GM19395 (cell line): Measurements from ENCODE around the gene TPSD1.
"Not testable (repeated sequence)": the region's sequence is repeated elsewhere in the genome, so short reads cannot be mapped to it uniquely, and the experiment has no call there.

Experiments used
- ATAC-seq: cut with Tn5 transposase; IDR thresholded peaks from one replicate; pipeline ENCODE4 v1.9.1; 2021; ENCODE audit warnings: mild to moderate bottlenecking, moderate library complexity; ENCODE audit not compliant: unreplicated experiment

Gene TPSD1

DNA sequence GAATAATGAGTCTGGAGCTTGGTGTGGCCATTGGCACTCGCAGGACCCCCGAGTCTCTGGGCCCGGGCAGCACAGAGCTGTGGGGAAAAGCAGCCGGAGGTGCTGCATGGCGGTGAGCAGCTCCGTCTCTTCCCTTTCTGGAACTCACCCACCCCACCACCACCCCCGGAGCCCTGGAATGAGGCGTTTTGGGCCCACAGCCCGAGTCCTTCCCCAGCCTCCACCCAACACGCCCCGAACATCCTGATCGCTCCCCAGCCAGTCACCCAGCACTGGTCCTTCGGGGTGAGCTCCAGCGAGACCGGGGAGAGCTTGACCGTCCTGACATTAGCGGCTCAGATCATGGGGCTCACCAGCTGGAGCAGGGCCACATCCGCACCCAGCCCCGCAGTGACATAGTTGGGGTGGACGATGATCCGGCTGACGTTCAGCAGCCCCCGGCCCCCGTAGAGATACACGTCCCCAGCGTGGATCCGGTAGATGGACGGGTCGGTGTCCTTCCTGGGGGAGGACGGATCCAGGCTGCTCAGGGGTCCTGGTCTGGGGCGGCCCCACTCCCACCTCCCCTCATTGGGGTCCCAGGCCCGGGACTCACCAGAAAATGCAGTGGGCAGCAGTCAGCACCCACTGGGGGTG is 6.5 kb downstream of the TPSD1 start:
- no peak for ATAC-seq

DNA sequence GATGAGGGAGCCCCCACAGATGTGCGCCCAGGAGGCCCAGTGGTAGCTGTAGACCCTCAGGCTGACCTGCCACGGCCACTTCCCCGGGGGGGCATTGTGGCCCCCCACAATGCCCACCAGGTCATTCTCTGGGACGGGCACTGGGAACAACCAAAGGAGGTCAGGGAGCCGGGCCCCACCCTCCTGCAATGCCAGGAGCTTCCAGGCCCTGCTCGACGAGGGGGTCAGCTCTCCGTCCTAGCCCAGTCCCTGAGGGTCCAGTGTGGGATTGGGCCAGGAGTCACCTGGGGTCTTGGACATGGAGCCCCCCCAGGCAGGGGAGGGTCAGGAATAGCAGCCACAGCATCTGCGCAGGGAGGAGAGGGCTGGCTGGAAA is 7.0 kb downstream of the TPSD1 start:
- no peak for ATAC-seq

DNA sequence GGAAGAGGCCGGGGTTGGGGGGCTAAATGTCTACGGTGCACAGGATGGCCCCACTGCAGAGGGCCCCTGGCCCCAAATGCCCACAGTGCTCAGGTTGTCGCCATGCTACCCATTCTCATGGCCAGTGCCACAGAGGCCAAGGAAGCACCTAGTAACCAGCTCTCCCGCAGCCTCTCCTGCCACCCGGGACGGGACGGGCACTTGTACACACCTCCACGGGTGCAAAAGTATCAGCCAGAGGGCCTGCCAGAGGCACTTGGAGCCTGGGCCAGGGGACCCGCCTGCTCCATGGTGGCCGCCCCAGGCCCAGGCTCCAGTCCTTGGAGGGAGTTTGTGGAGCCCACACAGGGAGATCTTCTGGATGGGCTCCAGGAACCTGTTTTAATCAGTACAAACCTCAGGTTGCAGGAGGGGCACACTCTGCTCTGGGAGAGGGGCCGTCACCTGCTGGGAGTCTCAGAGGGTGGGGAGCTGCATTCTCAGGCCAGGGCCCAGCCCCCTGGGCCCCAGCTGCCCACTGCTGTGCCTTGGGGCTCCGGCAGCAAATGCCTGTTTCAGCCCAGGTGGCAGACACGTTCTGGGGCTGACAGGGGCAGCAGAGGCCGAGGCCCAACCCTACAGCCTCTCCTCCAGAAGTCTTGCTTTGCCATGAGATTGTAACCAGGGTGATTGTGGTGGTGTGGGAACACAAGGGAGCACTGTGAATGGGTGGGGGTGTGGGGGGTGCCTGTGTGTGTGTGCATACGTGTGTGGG is 7.9 kb downstream of the TPSD1 start:
- ATAC-seq, result no peak

DNA sequence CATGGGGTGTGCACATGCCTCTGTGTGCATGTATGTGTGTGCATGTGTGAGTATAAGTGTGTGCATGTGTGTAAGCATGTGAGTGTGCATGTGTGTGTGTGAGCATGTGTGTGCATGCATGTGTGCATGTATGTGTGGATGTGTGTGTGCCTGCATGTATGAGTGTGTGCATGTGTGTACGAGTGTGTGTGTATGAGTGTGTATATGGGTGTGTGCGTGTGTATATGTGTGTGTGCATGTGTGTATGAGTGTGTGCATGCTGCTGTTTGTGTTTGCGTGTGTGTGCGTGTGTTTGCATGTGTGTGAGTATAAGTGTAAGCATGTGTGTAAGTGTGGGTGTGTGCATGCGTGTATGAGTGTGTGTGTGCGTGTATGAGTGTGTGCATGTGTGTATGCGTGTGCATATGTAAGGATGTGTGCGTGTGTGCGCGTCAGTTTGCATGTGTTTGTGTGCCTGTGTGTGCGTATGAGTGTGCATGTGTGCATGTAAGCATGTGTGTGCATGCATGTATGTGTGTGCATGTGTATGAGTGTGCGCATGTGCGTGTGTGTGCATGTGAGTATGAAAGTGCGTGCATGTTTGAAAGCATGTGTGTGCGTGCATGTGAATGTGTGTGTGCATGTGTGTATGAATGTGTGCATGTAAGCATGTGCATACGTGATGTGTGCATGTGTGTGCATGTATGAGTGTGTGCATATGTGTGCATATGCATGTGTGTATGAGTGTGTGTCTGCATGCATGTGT is 8.6 kb downstream of the TPSD1 start:
- no peak for ATAC-seq

DNA sequence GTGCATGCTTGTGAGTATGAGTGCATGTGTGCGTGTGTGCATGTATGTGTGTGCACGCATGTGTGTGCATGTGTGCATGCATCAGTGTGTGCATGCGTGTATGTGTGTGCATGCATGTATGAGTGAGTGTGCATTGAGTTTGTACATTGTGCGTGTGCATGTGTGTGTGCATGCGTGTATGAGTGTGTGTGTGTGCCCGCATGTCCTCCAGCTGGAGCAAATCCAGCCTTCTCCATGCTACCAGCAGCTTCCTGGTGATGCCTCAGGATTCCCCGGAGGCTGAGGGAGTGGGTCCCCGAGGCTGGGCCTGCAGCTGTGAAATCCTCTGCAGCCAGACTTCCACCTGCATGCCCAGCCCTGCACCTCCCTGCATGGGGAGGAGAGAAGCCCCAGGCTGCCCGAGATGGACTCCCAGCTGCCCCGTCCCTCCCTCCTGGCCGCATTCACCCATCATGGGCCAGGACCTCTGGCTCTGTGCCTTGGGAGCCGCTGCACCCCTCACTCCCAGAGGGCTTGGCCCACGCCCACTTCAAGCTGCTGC is 9.3 kb downstream of the TPSD1 start:
- no peak for ATAC-seq

DNA sequence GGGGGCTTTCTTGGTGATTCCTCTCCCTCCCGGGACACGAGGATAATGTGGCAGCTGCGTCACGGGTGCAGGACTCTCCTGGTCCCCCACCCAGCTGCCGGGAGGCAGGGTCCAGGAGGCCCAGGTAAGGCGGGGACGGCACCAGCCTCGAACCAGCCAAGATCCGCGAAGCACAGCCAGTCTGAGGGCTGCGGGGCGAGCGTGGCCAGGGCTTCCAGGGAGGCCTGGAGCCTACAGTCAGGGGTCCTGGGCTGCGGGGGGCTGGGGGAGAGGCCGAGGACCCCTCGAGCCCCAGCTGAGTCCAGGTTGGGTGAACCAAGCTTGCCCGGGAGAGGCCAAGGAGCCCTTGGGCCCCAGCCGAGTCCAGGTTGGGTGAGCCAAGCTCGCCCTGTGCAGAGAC is 10.0 kb downstream of the TPSD1 start:
- no peak for ATAC-seq

DNA sequence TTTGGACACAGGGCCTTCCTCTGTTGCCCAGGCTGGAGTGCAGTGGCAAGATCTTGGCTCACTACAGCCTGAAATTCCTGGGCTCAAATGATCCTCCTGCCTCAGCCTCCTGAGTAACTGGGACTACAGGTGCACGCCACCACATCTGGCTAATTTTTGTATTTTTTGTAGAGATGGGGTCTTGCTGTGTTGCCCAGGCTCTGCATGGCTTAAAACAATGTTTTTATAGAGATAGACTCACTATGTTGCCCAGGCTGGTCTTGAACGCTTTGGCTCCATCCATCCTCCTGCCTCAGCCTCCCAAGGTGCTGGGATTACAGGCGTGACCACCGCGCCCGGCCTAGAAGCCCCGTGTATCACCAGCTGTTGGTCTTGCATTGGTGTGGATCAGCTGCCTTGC is 13.5 kb downstream of the TPSD1 start:
- not testable (repeated sequence) for ATAC-seq

DNA sequence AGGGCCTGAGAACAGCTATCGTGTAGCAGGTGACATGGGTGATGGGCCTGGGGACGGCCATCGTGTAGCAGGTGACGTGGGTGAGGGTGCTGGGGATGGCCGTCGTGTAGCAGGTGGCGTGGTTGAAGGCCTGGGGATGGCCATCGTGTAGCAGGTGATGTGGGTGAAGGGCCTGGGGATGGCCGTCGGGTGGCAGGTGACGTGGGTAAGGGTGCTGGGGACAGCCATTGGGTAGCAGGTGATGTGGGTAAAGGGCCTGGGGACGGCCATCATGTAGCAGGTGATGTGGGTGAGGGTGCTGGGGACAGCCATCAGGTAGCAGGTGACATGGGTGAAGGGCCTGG is 15.5 kb downstream of the TPSD1 start:
- ATAC-seq, result no peak

DNA sequence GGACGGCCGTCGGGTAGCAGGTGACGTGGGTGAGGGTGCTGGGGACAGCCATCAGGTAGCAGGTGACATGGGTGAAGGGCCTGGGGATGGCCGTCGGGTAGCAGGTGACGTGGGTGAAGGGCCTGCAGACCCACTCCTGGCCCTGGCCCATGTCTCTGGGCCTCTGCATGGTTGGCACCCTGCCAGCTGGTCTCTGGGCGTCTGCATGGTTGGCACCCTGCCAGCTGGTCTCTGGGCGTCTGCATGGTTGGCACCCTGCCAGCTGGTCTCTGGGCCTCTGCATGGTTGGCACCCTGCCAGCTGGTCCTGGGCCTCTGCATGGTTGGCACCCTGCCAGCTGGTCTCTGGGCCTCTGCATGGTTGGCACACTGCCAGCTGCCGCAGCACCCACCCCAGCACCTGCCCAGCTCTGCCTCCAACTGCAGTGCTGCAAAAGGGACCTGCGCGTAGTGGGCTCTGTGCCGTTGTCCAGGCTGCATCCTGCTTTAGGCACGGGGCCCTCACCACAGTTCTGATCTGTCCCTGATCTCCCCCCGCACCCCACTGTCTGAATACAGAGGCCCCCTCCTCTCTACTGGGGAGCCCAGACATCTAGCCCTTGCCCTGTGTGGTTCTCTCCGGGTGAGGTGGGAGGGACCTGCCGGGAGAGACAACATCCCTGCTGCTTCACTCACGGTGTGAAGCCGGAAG is 16.0 kb downstream of the TPSD1 start:
- not testable (repeated sequence) for ATAC-seq

DNA sequence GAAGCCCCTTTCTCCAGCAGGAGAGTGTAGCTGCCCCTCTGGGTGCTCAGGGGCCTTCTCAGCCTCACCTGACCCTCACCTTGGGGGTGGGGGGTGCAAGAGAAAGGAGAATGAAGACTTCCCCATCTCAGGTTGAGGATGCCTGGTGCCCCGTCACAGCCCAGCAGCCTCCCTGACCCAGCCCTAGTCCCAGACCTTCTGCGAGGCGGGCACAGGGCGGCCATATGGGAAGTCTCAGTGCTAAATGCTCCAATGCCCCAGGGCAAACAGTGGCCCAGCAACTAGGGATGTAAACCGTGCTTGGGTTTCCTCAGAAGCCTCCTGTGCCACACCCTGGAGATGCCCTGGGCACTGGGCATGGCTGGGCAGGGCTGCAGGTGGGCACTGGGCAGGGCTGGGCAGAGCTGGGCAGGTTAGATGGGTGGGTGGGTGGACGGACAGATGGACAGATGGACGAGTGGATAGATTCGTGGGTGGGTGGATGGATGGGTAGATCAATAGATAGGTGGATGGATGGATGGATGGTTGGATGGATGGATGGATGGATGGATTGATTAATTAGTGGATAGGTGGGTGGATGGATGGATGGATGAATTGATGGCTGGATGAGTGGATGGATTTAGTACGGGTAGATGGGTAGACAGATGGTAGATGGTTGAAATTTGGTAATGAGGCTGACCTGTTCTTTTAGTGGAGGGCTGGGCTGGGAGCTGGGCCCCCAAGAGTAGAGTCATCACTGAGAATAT is 16.8 kb downstream of the TPSD1 start:
- no peak for ATAC-seq

DNA sequence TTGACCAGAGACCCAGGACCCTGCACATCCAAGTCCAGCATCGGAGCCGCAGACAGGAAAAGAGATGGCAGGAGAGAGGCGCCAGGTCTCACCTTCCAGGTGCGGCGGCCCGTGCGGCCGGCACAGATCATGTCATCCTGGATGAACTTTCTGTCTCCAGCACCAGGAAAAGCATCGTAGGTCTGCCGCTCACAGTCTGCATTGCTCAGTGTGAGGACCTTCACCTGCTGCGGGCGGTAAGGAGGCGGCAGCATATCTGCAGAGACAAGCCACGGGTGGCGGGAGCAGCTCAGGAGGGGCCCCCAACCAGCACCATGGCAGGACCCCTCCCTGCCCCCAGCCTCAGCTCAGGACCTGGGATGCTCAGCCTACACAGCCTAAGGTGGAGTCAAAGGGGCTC is 17.9 kb downstream of the TPSD1 start:
- ATAC-seq, result no peak

DNA sequence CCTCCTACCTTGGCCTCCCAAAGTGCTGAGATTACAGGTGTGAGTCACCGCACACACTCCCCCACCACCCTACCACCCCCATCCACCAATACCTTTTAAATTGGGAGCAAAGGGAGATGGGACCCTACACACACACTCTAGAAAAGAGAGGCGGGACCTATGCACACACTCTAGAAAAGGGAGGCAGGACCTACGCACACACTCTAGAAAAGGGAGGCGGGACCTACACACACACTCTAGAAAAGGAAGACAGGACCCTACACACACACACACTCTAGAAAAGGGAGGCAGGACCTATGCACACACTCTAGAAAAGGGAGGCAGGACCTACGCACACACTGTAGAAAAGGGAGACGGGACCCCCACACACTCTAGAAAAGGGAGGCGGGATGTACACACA is 18.9 kb downstream of the TPSD1 start:
- ATAC-seq, result no peak

DNA sequence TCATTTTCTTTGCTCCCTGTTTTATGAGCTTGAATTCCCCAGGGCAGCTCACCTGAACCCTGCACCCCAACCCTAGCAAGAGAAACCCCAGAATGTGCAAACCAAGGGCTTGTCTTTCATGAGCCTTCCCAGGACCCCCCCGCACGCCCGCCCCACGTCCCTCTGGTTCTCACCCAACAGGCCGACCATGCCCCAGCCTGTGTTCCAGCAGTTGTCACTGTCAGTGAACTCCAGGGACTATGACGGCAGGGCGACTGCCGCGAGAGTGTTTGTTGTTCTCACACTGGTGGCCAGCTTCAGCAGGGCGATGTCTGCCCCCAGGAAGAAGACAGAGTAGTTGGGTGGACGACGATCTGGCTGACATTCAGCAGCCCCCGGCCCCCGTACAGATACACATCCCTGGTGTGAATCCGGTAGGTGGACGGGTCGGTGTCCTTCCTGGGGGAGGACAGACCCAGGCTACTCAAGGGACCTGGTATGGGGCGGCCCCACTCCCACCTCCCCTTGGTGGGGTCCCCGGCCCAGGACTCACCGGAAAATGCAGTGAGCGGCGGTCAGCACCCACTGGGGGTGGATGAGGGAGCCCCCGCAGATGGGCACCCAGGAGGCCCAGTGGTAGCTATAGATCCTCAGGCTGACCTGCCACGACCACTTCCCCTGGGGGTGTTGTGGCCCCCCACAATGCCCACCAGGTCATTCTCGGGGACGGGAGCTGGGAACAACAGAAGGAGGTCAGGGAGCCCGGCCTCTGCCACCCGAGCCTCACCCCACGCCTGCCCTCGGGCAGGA is 20.1 kb downstream of the TPSD1 start:
- no peak for ATAC-seq

DNA sequence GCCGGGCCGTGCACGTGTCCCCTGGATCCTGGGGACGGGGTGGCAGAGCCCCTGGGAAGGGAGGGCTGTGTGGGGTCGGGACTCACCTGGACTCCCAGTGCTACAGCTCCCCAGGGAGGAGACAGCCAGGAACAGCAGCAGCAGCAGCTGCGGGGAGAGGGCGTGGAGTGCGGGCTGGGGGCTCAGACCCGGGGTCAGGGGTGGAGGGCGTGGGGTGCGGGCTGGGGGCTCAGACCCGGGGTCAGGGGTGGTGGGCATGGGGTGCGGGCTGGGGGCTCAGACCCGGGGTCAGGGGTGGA is 20.7 kb downstream of the TPSD1 start:
- no peak for ATAC-seq

DNA sequence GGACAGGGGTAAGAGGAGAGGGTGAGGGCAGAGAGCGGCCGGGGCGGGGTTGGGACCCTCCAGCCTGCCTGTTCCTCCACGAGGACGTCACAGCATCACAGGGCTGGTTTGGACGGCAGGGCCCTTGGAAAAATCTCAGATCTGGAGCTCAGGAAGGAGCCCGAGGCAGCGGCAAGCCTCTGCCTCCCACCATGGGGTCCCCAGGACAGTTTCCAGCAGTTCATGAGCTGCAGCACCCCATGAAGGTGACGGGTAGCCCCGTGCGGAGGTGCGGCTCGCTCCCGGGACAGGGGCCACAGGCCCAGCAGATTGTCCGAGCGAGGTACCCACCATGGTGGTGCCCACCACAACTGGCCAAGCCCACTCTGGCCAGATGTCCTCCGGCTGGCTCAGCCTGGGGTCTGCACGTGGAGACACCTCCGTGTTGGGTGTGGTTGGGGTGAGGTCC is 21.3 kb downstream of the TPSD1 start:
- no peak for ATAC-seq

DNA sequence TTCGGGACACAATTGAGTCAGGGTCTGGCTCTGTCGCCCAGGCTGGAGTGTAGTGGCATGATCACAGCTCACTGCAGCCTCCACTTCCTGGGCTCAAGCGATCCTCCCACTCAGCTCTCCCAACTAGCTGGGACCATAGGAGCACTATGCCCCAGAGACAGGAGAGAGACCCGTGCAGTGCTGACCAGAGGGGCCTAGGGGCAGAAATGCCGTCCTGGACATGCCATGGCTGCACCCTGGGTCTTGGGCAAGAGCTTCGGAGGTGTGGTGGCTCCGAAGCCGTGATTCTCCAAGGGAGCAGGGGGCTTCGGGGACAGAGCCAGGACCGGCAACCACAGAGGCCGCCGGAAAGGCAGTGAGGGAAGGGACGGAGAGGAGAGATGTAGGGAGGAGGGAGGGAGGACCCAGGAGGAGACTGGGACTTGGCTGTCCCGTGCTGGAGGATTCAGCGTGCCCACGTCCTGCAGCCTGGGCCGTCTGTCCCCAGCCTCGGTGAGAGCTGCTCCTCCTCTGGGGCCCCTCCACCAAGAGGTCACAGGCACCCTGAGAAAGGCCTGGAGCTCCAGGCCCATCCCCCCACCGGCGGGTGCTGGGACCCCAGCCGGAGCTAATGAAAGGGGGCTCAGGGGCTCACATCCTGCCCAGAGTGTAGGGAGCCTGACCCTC is 21.9 kb downstream of the TPSD1 start:
- ATAC-seq, result no peak

DNA sequence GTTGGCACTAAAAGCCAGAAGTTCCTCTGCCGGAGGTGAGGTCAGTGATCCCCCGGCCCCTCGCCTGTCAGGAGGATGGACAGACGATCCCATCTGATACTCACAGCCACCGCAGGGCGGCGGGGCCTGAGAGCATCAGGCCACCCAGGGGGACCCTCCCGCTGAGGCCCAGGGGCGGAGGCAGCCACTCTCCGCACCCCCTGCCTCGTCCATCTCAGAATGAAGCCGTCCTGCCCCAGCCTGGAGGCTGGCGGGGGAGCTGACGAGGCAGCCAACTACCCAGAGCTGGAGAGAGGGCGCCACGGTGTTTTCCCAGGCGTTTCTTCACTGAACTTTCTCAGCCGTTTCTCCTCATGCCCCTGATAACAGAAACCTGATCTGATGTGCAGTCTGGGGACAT is 22.6 kb downstream of the TPSD1 start:
- ATAC-seq, result no peak

DNA sequence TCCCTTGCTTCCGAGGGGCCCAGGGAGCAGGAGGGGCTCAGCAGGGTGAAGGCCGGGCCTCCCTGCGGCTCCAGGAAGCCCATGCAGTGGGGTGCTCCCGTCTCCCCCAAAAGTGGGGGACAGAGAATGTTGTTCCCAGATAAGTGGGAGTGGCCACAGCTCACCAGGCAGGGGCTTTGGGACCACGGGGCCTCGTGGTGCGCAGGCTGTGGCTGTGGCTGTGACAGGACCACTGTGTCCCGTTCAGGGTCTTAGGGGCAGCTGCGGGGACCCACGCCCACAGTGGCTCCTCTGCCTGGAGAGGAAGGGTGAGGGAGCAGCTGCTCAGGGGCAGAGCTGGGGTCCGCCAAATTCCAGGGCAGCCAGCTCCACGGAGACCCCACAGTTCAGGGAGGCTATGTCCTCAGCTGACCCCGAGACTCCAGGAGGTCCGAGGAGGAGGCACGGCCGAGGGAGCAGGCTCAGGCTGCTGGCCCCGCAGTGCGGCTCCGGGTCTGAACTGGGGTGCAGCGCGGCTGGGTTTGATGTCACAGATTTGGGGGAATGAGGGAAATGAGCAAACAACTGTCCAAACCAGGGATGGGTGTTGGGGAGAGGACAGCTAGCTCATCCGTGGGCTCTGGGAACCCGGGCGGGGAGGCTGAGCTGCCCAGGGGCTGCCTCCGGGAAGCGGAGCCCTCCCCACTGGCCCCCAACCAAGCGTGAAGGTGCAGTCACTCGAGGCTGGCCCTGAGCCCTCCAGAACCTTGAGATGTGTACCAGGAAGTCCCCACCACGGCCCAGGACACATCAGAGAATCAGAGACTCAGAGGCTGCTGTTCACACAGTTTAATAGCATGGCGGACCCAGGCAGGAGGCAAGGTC is 23.4 kb downstream of the TPSD1 start:
- ATAC-seq, result no peak
